OCI-LY3 (cell line): ENCODE data around the gene HERC2.

Experiments
- H2AFZ ChIP-seq: fragments of 200-600, 300-600 bp; shearing (Covaris generic); 2 replicates; pipeline ENCODE4 v1.6.0; 2014; ENCODE audit warnings: antibody characterized with exemption, low read depth, low read length
- H3K27ac ChIP-seq: fragments of 200-600, 300-600 bp; sonication (generic); 2 replicates; pipeline ENCODE4 v1.5.1; 2014; ENCODE audit warnings: mild to moderate bottlenecking, low read length, moderate library complexity, mixed read lengths
- H3K27me3 ChIP-seq: fragments of 200-600, 300-600 bp; sonication (generic); 2 replicates; pipeline ENCODE4 v1.6.1; 2014; ENCODE audit warnings: low read depth, low read length, mixed read lengths
- H3K36me3 ChIP-seq: fragments of 200-600, 300-600 bp; sonication (generic); replicated peaks from 2 replicates; pipeline ENCODE3; 2014; ENCODE audit warnings: low read depth, low read length, mixed read lengths
- H3K4me1 ChIP-seq: fragments of 300-600, 200-600 bp; sonication (generic); 2 replicates; pipeline ENCODE4 v1.6.1; 2014; ENCODE audit warnings: low read length, mixed read lengths
- H3K4me2 ChIP-seq: fragments of 200-600, 300-600 bp; sonication (generic); 2 replicates; pipeline ENCODE4 v1.6.1; 2014; ENCODE audit warnings: low read length, mixed read lengths
- H3K4me3 ChIP-seq: fragments of 300-600, 200-600 bp; sonication (generic); 2 replicates; pipeline ENCODE4 v1.5.1; 2014; ENCODE audit warnings: antibody characterized with exemption, mild to moderate bottlenecking, low read length, moderate library complexity
- H3K79me2 ChIP-seq: fragments of 300-600, 200-600 bp; shearing (Covaris generic); 2 replicates; pipeline ENCODE4 v1.6.1; 2014; ENCODE audit warnings: mild to moderate bottlenecking, low read length, mixed read lengths
- H3K9ac ChIP-seq: fragments of 300-600, 200-600 bp; shearing (Covaris generic); 2 replicates; pipeline ENCODE4 v1.6.0; 2014; ENCODE audit warnings: mild to moderate bottlenecking, low read length, moderate library complexity
- H3K9me3 ChIP-seq: fragments of 200-600, 300-600 bp; shearing (Covaris generic); 2 replicates; pipeline ENCODE4 v1.6.1; 2014; ENCODE audit warnings: low read length, mixed read lengths; ENCODE audit not compliant: insufficient read depth
- H4K20me1 ChIP-seq: fragments of 200-600, 300-600 bp; sonication (generic); 2 replicates; pipeline ENCODE4 v1.6.1; 2016; ENCODE audit warnings: low read length, mixed read lengths; ENCODE audit not compliant: insufficient read depth
- CTCF ChIP-seq: fragments of 200-600, 300-600 bp; sonication (generic); IDR thresholded peaks from 2 replicates; pipeline ENCODE4 v1.5.1; 2014; ENCODE audit warnings: antibody characterized with exemption, low read length, low read depth
- EZH2phosphoT487 ChIP-seq: fragments of 200-600 bp; shearing (Covaris generic); IDR thresholded peaks from 2 replicates; pipeline ENCODE4 v1.6.1; 2018; ENCODE audit warnings: antibody characterized with exemption, mixed run types, low read depth

The HERC2 gene

GRCh38 chr15:28131946-28132345 lies 190.0 kb downstream of the HERC2 start:
- no peak overlapping the region for H3K4me3 ChIP-seq
- no peaks in the 10 kb centered on the region for H3K9me3 ChIP-seq
- H3K79me2 ChIP-seq = no peaks in the 10 kb centered on the region
- no peak overlapping the region for H2AFZ ChIP-seq
- H4K20me1 ChIP-seq = no peaks in the 10 kb centered on the region
- H3K4me2 ChIP-seq = no peak overlapping the region
- no peak overlapping the region for H3K9ac ChIP-seq
- H3K27me3 ChIP-seq = no peaks in the 10 kb centered on the region
- H3K27ac ChIP-seq = no peak overlapping the region
- peaks cover 26% of the 10 kb centered on the region for H3K4me1 ChIP-seq
- TF ChIP-seq CTCF (no peak), EZH2phosphoT487 (no peak)
- H3K36me3 ChIP-seq = peaks cover 4% of the 10 kb centered on the region

GRCh38 chr15:28131400-28131799 lies 190.6 kb downstream of the HERC2 start:
- TF ChIP-seq EZH2phosphoT487 (no peak), CTCF (no peak)
- no peak overlapping the region for H3K4me2 ChIP-seq
- H3K79me2 ChIP-seq = no peaks in the 10 kb centered on the region
- no peaks in the 10 kb centered on the region for H4K20me1 ChIP-seq
- H2AFZ ChIP-seq = no peak overlapping the region
- H3K9me3 ChIP-seq = no peaks in the 10 kb centered on the region
- H3K27me3 ChIP-seq = no peaks in the 10 kb centered on the region
- H3K27ac ChIP-seq = no peak overlapping the region
- peaks cover 4% of the 10 kb centered on the region for H3K36me3 ChIP-seq
- H3K9ac ChIP-seq = no peak overlapping the region
- H3K4me3 ChIP-seq = no peak overlapping the region
- peaks cover 23% of the 10 kb centered on the region for H3K4me1 ChIP-seq

GRCh38 chr15:28130651-28131050 lies 191.3 kb downstream of the HERC2 start:
- Histone ChIP-seq H4K20me1 (no peaks in the 10 kb centered on the region), H3K27ac (no peak overlapping the region), H3K4me1 (peaks cover 15% of the 10 kb centered on the region), H3K27me3 (no peaks in the 10 kb centered on the region), H3K36me3 (peaks cover 4% of the 10 kb centered on the region), H3K79me2 (no peaks in the 10 kb centered on the region), H3K4me3 (no peak overlapping the region), H3K9me3 (no peaks in the 10 kb centered on the region), H3K4me2 (no peak overlapping the region), H3K9ac (no peak overlapping the region), H2AFZ (no peak overlapping the region)
- no peak for TF ChIP-seq CTCF
- TF ChIP-seq EZH2phosphoT487 = no peak

GRCh38 chr15:28129231-28129848 lies 192.6 kb downstream of the HERC2 start:
- Histone ChIP-seq H4K20me1 (no peaks in the 10 kb centered on the region), H3K79me2 (no peaks in the 10 kb centered on the region), H3K4me3 (no peak overlapping the region), H3K9me3 (no peaks in the 10 kb centered on the region), H3K36me3 (peaks cover 4% of the 10 kb centered on the region), H3K4me1 (peaks cover 14% of the 10 kb centered on the region), H2AFZ (no peak overlapping the region), H3K27ac (no peak overlapping the region), H3K9ac (no peak overlapping the region), H3K4me2 (no peak overlapping the region), H3K27me3 (no peaks in the 10 kb centered on the region)
- TF ChIP-seq EZH2phosphoT487 (no peak), CTCF (no peak)
